Retinal pigment epithelial cell (primary cell): ENCODE results near the gene STK31.
"Not testable (repeated sequence)": the region's sequence is repeated elsewhere in the genome, so short reads cannot be mapped to it uniquely, and the experiment has no call there.

ENCODE experiments used
- DNase-seq: peaks from one replicate; pipeline ENCODE4 v3.0.0-alpha.2; 2010; ENCODE audit warnings: low read depth
- H3K4me3 ChIP-seq: 2 replicates; pipeline ENCODE4 v1.5.1; 2011; ENCODE audit warnings: mild to moderate bottlenecking, low read length, control low read depth, moderate library complexity
- TF ChIP-seq, protein P1 (sequence below): conservative IDR thresholded peaks from 2 replicates; pipeline ENCODE4 v1.5.1; 2011; ENCODE audit warnings: low read depth, low read length, control low read depth, inconsistent platforms

The STK31 gene

GRCh38 chr7:23713285-23714149, 3.5 kb downstream of the STK31 start:
- no peak overlapping the region for H3K4me3 ChIP-seq
- TF ChIP-seq, protein P1, sequence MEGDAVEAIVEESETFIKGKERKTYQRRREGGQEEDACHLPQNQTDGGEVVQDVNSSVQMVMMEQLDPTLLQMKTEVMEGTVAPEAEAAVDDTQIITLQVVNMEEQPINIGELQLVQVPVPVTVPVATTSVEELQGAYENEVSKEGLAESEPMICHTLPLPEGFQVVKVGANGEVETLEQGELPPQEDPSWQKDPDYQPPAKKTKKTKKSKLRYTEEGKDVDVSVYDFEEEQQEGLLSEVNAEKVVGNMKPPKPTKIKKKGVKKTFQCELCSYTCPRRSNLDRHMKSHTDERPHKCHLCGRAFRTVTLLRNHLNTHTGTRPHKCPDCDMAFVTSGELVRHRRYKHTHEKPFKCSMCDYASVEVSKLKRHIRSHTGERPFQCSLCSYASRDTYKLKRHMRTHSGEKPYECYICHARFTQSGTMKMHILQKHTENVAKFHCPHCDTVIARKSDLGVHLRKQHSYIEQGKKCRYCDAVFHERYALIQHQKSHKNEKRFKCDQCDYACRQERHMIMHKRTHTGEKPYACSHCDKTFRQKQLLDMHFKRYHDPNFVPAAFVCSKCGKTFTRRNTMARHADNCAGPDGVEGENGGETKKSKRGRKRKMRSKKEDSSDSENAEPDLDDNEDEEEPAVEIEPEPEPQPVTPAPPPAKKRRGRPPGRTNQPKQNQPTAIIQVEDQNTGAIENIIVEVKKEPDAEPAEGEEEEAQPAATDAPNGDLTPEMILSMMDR, result no peak
- DNase-seq, result peak; percentile 82

- TF ChIP-seq, protein P1, result no peak
- H3K4me3 ChIP-seq, result no peak overlapping the region
- DNase-seq, result no peak
Measured at GRCh38 chr7:23714150-23714464, 4.1 kb downstream of the STK31 start.

GRCh38 chr7:23714579-23714978, 4.6 kb downstream of the STK31 start:
- DNase-seq, result no peak
- TF ChIP-seq, protein P1, result no peak
- H3K4me3 ChIP-seq, result no peak overlapping the region

DNA sequence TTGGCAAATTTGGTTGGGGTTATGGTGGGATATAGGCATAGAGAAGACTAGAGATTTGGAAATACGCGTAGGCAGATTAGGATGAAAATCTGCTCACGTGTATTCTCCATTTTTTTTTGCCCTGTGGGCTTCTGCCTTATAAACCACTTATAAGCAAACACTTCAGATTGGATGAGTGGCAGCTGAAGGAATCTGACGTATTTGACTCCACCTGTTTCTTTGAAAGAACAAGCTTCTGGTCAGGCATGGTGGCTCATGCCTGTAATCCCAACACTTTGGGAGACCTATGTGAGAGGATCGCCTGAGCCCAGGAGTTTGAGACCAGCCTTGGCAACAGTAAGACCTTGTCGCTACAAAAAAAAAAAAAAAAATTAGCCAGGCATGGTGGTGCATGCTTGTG, 5.1 kb downstream of the STK31 start:
- H3K4me3 ChIP-seq, result no peak overlapping the region
- TF ChIP-seq, protein P1, result no peak
- no peak for DNase-seq

GRCh38 chr7:23717788-23718187, 7.8 kb downstream of the STK31 start:
- no peak overlapping the region for H3K4me3 ChIP-seq
- TF ChIP-seq, protein P1, result no peak
- no peak for DNase-seq

DNA sequence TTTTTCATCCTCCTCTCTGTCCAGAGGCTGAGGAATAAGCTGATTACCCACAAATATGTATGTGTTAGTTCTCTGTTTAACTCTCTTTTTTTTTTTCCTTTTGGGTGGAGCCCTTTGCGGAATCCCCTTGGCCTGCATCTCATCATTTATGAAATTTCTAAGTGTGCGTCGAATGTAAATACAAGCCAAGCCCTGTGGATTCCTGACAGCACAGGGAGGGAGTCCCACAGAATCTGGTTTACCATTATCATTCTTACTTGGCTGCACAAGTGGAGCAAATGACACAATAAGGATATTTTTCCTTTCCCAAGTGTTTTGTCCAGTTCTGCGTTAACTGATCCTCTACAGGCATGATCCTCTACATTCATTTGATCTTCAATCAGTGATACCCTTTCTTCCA, 11.4 kb downstream of the STK31 start:
- no peak for DNase-seq
- TF ChIP-seq, protein P1, result no peak

DNA sequence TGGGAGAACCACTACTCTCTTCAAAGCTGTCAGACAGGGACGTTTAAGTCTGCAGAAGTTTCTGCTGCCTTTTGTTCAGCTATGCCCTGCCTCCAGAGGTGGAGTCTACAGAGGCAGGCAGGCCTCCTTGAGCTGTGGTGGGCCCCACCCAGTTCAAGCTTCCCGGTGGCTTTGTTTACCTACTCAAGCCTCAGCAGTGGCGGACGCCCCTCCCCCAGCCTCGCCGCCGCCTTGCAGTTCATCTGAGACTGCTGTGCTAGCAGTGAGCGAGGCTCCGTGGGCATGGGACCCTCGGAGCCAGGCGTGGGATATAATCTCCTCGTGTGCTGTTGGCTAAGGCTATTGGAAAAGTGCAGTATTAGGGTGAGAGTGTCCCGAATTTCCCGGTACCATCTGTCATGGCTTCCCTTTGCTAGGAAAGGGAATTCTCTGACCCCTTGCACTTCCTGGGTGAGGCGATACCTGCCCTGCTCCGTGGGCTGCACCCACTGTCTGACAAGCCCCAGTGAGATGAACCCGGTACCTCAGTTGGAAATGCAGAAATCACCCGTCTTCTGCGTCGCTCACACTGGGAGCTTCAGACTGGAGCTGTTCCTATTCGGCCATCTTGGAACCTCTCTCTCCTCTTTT, 12.7 kb downstream of the STK31 start:
- not testable (repeated sequence) for H3K4me3 ChIP-seq, DNase-seq

More for the DNA sequence above, 11.4 kb downstream of the STK31 start:
- H3K4me3 ChIP-seq, result no peak overlapping the region

DNA sequence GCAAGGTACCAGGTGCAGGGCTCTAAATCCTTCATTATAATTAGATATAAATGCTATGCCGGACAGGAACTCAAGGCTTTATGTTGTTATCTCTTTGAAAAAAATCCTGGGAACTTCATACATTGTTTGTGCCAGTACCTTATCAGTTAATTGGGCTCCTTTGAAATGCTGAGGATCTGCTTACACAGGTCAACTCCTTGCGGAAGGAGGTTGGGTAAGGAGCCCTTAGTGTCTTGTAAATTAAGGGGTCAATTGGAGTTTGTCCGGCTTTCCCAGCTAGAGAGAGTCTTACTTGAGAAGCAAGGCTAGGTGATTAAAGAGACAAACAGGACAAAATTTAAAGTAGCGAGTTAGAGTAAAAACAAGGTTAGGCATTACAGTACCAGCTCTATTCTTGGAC, 14.1 kb downstream of the STK31 start:
- H3K4me3 ChIP-seq, DNase-seq: not testable (repeated sequence)
